GM21786 (cell line): ENCODE measurements around the gene SLC25A25.
"Not testable (repeated sequence)": the region's sequence is repeated elsewhere in the genome, so short reads cannot be mapped to it uniquely, and the experiment has no call there.

Source experiments
- ATAC-seq: cut with Tn5 transposase; IDR thresholded peaks from one replicate; pipeline ENCODE4 v1.9.1; 2021; ENCODE audit not compliant: unreplicated experiment

The SLC25A25 gene

DNA sequence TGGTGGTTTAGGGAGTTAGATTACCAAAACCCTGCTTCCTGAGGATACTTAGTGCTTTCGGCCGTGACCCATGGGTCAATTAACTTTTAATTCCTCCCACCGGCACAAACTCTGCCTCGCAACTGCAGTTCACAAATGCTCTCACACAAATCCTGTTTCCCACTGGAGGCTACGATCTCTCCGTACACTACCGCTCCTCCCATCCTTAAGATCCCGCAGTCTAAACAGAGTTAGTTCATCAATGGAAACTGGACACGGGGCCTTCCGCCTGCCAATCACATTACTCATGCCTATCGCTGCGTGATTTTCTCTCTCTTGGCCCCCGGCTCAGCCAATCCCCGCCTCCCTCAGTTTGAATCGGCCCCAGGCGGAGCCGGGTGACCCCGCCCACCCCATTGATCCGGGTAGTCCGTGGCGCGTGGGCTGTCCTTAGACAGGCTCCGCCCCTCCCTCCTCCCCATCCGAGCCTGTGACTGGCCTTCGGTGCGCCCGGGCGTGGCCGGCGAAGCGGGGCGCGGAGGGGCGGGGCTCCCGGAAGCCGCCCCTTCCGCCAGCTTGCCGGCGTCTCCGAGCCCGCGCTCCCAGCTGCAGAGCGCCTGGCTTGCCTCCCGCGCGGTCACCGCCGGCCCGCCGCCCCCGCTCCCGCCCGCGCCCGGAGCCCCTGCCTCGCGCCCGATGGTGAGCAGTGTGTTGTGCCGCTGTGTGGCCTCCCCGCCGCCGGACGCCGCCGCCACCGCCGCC, at the start of gene SLC25A25:
Gene SLC25A25, plus strand, starts transcription at position 588 of the 741 bp plus-strand sequence. Its CDS starts 88 bp downstream, at position 676.
- peak; percentile 63 for ATAC-seq

DNA sequence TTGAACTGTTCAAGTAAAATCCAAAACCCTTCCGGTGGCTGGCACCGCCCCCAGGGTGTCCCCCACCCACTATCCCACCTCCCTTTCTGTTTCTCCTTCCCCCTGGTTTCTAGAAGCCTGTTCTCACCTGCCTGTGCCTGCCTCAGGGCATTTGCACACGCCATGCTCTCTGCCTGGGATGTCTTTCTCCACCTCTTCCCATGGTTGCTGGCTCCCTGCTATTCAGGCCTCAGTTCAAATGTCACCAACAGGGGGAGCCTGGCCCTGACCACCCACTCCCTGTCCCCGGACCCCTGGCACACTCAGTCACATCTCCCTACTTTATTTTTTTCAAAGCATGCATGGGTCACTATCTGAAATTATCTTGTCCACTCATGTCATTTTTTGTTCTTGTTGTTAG, 47.3 kb upstream of the SLC25A25 start:
- ATAC-seq = no peak

DNA sequence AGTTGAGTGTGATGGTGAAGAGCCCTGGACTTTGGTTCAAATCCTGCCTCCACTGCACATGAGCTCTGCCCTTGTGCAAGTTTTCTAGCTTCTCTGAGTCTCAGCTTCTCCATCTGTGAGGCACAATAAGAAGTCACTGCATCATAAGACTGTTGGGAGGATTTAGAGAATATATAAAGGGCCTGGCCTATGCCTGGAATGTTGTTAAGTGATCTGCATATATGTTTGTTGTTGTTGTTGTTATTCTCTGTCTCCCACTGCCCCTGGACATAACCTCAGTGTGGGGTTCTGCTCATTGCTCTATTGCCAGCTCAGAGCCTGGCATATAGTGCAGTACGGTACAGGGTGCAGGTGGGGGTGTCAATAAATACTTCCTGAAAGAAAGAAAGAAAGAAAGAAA, 46.9 kb upstream of the SLC25A25 start:
- ATAC-seq = no peak

DNA sequence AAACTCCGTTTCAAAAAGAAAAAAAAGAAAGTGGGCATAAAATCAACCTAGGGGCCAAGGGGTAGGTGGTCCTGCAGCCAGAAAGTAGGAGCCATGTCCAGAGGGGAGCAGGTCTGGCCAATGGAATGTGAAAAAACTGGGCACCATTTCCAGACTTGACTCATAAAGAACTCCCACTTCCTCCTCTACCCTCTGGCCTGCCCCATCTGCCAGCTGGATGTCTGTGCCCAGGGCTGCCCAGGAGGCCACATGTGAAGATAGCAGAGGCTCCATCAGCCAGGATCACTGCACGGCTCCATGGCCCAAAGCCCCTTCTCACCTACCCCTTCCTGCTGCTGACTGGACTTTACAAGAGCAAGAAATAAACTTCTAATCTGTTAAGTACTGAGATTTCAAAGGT, 45.1 kb upstream of the SLC25A25 start:
- ATAC-seq = no peak

DNA sequence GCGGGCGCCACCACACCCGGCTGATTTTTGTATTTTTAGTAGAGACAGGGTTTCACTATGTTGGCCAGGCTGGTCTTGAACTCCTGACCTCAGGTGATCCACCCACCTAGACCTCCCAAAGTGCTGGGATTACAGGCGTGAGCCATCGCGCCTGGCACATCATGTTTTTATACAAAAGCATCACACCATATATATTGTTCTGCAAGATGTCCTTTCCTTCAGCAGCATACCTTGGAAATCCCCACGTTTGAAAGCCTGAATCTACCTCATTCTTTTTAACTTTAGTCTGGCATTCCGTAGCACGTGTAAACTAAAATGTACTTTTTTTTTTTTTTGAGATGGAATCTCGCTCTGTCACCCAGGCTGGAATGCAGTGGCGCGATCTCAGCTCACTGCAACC, 44.4 kb upstream of the SLC25A25 start:
- ATAC-seq = not testable (repeated sequence)

DNA sequence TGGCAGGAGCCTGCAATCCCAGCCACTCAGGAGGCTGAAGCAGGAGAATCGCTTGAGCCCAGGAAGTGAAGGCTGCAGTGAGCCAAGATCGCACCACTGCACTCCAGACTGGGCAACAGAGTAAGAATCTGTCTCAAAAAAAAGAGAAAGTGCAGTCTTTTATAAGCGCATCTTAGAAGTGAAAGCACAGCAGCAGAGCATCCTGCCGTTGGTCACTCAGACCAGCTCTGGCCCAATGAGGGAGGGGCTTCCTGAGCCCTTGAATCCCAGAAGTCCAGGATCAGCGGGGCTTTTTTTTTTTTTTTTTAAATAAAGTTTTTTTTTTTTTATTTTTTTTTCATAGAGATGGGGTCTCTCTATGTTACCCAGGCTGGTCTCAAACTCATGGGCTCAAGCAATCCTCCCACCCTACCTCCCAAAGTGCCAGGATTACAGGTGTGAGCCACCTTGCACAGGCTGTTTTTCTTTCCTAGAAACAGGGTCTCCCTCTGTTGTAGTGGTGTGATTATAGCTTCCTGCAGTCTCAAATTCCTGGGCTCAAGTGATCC, 43.2 kb upstream of the SLC25A25 start:
- ATAC-seq = no peak

DNA sequence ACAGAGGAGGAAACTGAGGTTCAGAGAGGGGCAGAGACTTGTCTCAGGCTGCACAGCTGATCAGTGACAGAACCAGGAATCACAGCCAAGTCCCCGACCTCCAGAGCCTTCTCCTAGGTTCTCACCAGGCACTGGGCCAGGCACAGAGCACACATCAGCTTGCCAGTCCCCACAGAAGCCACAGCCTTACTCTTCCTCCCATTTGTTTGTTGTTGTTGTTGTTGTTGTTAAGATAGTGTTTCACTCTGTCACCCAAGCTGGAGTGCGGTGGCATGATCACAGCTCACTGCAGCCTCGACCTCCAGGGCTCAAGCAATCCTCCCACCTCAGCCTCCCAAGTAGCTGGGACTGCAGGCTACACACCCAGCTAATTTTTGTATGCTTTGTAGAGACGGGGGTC, 42.3 kb upstream of the SLC25A25 start:
- no peak for ATAC-seq

DNA sequence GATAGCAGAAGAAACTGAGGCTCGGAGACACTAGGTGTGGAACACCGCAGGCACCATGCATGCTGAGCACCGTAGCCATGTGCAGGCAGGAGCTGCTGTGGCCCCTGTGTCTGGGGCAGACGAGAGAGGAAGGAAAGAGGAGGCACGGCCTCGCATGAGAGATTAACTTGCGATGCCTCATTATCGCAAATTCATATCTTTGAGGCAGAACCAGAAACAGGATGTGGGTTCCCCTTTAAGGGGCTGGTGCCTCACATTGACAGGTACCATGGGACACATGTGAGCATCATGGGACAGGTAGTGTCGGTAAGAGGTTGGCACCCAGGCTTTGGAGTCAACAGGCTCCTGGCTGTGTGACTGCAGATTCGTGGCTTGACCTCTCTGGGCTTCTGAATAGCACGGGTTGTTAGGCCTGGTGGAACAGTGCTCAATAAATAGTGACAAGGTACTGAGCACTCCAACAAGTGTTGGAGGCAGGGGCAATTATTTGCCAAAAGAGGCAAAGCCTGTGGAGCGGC, 41.7 kb upstream of the SLC25A25 start:
- ATAC-seq = peak; percentile 53

DNA sequence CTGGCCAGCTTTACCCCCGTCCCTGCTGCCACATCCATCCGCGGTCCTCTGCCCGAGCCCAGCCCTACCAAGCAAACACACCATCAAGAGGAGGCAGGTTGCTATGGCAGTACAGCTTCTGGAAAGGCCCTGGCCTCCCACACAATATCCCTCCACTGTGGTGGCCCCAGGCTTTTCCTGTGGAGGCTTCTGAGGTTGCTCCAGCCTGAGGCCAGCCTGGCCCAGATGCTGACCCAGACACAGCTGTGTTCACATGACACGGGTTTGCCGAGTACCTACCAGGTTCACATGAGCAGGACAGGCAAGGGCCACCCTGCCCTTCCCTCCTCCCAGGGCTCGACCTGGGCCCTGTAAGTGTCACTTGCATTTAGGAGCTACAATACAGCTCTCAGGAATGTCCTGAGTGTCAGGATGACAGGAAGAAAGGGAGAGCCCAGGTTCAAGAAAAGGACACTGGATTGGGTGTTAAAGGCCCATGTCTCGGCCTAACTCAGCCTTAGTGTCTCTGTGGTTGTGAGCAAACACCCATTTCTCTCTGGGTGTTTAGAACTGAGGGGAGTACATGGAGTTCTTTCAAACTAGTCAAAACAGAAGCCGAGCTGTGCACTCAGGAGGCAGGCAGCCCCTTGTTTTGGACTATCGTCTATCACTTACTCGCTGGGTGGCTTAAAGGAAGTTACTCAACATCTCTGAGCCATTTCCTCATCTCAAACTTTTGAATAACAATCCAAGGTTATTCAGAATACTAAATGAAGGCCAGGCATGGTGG, 41.1 kb upstream of the SLC25A25 start:
- peak; percentile 17 for ATAC-seq

DNA sequence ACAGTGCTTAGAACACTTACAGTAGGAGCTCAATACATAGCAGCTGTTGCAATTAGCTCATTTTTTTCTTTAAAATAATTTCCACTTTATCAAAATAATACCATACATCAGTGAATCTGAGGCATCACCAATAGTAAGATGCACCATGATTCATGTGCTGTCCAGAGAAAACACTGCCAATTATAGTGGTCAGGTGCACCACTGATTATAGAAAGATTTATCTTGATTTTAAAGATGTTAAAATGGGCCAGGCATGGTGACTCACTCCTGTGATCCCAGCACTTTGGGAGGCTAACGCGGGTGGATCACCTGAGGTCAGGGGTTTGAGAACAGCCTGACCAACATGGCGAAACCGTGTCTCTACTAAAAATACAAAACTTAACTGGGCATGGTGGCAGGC, 40.3 kb upstream of the SLC25A25 start:
- no peak for ATAC-seq

DNA sequence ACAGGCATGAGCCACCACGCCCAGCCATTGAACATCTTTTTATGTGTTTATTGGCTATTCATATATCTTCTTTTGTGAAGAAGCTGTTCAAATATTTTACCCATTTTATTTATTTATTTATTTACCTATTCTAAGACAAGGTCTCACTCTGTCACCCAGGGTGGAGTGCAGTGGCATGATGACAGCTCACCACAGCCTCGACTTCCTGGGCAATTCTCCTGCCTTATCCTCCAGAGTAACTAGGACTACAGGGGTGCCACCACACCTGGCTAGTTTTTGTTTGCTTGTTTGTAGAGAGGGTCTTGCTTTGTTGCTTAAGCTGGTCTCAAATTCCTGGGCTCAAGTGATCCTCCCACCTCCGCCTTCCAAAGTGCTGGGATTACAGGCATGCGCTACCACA, 34.4 kb upstream of the SLC25A25 start:
- ATAC-seq = no peak

DNA sequence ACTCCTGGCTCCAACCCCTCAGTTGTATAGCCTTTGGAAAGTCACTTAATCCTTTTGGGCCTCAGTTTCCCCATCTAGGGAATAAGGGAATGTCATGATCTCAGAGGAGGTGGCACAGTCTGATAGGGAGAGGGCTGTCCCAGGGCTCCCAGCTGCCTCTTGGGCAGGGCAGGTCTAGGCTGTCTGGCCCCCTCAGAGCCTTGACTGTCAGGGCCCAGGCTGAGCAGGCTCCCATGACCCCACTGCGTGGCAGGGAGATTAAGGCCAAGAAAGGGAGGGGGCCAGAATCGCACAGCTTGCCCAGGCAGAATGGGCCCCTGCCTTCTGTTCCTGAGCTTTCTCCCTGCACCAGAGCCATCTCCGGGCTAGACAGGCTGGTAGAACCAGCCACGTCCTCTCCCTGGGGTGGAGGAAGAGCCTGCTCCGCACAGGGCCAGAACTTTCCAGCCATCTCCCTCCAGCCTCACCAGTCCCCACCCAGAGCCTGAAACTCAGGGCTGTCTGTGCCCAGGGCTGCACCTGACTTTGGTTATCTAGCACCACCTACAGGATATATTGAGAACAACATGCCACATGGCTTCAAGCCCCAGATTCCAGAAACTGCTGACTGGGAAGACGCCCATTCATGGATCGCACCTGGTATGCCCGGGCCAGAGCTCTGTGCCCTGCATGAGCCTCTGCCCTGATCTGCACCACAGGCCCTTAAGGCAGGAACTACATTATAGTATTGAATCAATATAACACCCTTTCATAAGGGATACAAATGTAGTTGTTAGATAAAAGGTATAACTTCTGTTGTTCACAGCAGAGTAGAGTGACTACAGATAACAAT, 33.0 kb upstream of the SLC25A25 start:
- ATAC-seq = peak; percentile 41

DNA sequence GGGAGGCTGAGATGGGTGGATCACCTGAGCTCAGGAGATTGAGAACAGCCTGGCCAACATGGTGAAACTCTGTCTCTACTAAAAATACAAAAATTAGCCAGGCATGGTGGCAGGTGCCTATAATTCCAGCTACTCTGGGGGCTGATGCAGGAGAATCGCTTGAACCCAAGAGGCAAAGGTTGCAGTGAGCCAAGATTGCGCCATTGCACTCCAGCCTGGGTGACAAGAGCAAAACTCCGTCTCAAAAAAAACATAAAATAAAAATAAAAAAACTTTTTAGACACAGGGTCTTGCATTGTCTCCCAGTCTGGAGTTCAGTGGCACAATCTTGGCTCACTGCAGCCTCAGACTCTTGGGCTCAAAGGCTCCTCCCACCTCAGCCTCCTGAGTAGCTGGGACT, 31.5 kb upstream of the SLC25A25 start:
- not testable (repeated sequence) for ATAC-seq

DNA sequence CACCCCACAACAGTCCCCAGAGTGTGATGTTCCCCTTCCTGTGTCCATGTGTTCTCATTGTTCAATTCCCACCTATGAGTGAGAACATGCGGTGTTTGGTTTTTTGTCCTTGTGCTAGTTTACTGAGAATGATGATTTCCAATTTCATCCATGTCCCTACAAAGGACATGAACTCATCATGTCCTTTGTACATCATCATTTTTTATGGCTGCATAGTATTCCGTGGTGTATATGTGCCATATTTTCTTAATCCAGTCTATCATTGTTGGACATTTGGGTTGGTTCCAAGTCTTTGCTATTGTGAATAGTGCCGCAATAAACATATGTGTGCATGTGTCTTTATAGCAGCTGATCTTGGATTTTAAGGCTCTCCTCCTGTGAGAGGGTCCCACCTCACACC, 27.2 kb upstream of the SLC25A25 start:
- ATAC-seq = not testable (repeated sequence)

DNA sequence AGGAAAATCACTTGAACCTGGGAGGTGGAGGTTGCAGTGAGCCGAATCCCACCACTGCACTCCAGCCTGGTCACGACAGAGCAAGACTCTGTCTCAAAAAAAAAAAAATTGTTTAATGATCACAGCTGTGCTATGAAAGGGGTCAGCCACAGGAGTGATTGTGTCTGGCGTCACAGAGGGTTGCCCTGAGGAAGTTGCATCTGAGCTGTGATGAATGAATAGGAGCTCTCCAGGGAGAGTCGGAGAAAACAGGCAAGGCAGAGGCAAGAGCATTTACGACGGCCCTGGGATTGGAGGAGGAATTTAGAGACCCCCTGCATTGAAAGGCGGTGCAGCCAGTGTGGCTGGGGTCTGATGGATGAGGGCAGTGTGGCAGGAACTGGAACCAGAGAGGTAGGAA, 26.0 kb upstream of the SLC25A25 start:
- ATAC-seq = no peak

DNA sequence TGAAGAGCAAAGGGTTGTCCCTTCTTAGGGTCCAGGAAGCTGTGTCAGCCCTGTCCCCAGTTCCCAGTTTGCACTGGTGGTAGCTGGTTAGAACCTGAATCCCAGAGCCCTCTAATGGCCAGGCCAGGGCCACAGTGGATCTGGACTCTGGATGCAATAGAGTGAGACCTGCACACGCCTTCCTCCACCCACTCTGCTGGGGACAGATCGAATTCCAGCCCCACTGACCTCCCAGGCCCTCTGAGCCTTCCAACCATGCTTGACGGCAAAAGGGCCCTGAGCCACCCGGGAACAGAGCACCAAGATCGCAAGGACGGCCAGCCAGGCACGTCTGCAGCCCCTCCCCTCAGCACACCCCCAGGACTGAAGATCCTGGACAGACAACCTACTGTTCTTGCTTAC, 24.6 kb upstream of the SLC25A25 start:
- no peak for ATAC-seq

DNA sequence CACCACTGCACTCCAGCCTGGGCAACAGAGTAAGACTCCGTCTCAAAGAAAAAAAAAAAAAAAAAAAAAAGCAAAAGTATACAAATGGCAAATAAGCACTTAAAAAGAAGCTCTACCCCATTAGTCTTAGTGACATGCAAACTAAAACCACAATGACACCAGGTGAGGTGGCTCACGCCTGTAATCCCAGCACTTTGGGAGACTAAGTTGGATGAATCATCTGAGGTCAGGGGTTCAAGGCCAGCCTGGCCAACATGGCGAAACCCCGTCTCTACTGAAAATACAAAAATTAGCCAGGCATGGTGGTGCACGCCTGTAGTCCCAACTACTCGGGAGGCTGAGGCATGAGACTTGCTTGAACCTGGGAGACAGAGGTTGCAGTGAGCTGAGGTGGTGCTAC, 22.6 kb upstream of the SLC25A25 start:
- ATAC-seq = not testable (repeated sequence)

DNA sequence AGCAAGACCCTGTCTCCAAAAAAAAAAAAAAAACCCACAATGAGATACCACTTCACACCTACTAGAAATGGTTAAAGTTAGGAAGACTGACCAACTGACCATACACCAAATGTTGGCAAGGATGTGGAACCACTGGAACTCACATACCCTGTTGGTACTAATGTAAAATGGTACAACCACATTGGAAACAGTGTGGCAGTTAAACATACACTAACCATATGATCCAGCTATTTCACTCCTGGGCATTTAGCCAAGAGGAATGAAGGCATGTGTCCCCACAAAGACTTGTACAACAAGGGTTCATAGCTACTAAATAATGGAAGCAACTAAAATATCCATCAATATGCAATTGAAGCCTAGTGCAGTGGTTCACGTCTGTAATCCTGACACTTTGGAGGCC, 22.2 kb upstream of the SLC25A25 start:
- no peak for ATAC-seq

DNA sequence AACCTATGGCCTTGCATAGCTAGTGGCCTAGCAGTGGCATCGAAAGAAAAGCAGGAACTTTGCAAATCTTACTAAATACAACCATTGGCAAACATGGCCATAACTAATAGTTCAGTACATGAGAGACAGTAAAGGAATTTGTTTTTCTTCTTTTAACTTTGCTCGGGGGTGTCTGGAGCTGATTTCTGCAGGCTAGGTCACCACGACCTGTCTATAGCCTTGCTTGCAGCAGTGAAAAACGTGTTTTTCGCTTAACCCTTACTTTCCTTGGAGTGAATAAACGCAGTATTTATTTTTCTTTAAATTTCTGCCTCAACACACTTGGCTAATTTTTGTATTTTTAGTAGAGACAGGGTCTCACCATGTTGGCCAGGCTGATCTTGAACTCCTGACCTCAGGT, 20.8 kb upstream of the SLC25A25 start:
- ATAC-seq = no peak

DNA sequence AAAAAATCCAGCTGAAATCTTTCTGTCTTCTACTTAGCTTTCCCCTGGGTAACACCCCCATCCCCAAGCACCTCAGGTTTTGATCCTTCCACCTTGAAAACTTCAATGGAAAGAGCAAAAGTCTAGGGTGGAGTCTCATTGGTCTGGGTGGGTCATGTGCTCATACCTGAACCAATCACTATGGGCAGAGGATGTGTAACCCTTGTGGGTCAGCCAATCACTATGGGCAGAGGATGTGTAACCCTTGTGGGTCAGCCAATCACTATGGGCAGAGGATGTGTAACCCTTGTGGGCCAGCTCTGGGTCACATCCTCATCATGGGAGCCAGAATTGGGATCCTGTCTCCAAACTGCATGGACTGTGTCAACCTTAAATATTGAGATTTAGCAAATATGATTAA, 19.4 kb upstream of the SLC25A25 start:
- no peak for ATAC-seq

DNA sequence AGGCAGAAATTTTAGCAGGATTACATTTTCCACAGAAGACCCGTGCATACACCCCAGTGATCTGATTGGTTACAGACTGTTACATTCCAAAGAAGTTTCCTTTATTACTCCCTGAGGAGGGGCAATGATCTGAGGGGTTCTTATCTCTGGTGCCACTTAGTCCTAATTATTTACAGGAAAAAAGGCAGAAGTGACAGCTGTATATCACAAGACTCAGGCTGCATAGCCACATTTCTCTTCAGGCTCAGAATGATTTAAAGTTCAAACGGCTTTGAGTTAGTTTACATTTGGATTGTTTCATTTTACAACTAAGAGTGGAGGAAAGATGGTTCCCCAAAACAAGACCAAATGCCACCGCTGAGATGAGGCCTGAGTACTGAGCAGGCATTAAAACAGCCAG, 18.2 kb upstream of the SLC25A25 start:
- no peak for ATAC-seq
